CD4-positive, CD25-positive, alpha-beta regulatory T cell (primary cell): Measurements from ENCODE around the gene SERPINA3. TPM values are rescaled to one million over a fixed set of nuclear protein-coding genes. Genes with fewer than 3 reads are reported as not detected.

Experiments used
- ATAC-seq, 2 donors: fragments of 150-1000 bp; cut with Tn5 transposase; one replicate each; pipeline ENCODE4 v1.10.0; 2021; ENCODE audit warnings: low read depth in 2 of 2, moderate number of reproducible peaks in 2 of 2, moderate library complexity in 1 of 2
- DNase-seq, 3 donors: peaks; one replicate each; pipeline versions ENCODE4 v3.0.0 to v3.0.0-alpha.2; 2012 to 2022; ENCODE audit warnings: mixed read lengths in 1 of 3
- H3K27ac ChIP-seq: one replicate; pipeline ENCODE4 v1.7.0; 2013; ENCODE audit warnings: mild to moderate bottlenecking, low read length; ENCODE audit not compliant: insufficient read depth, poor library complexity, severe bottlenecking
- H3K27me3 ChIP-seq: one replicate; pipeline ENCODE4 v1.7.0; 2013; ENCODE audit warnings: low read length; ENCODE audit not compliant: control insufficient read depth, insufficient read depth
- H3K36me3 ChIP-seq: one replicate; pipeline ENCODE4 v1.7.0; 2013; ENCODE audit warnings: mild to moderate bottlenecking, low read length, moderate library complexity; ENCODE audit not compliant: control insufficient read depth, insufficient read depth
- H3K4me1 ChIP-seq: 2 replicates; pipeline ENCODE4 v1.7.0; 2013; ENCODE audit warnings: mild to moderate bottlenecking, low read length; ENCODE audit not compliant: insufficient read depth, control insufficient read depth, poor library complexity, severe bottlenecking
- H3K4me3 ChIP-seq: one replicate; pipeline ENCODE4 v1.7.0; 2013; ENCODE audit warnings: low read depth, mild to moderate bottlenecking, low read length, moderate library complexity
- H3K9me3 ChIP-seq, 2 experiments: 1 replicate in 1 of 2; 2 replicates in 1 of 2; pipeline ENCODE4 v1.7.0; 2013; ENCODE audit warnings: low read length in 2 of 2, mild to moderate bottlenecking in 1 of 2, moderate library complexity in 1 of 2; ENCODE audit not compliant: control insufficient read depth in 2 of 2
- H3K27ac Mint-ChIP-seq, 3 donors: one replicate each; pipeline ENCODE4 v1.8.0; 2020 to 2022; ENCODE audit warnings: mild to moderate bottlenecking in 3 of 3, mixed read lengths in 3 of 3, moderate library complexity in 2 of 3
- H3K27me3 Mint-ChIP-seq: one replicate; pipeline ENCODE4 v1.8.0; 2022; ENCODE audit warnings: mild to moderate bottlenecking, mixed read lengths
- H3K36me3 Mint-ChIP-seq: one replicate; pipeline ENCODE4 v1.8.0; 2020; ENCODE audit warnings: mixed read lengths
- H3K4me1 Mint-ChIP-seq, 4 donors: one replicate each; pipeline ENCODE4 v1.8.0; 2020 to 2022; ENCODE audit warnings: mixed read lengths in 4 of 4, mild to moderate bottlenecking in 1 of 4
- H3K4me3 Mint-ChIP-seq, 4 donors: one replicate each; pipeline ENCODE4 v1.8.0; 2020 to 2022; ENCODE audit warnings: mild to moderate bottlenecking in 4 of 4, mixed read lengths in 4 of 4, moderate library complexity in 3 of 4
- H3K9me3 Mint-ChIP-seq, 7 donors: one replicate each; pipeline ENCODE4 v1.8.0; 2020 to 2022; ENCODE audit warnings: mixed read lengths in 7 of 7, mild to moderate bottlenecking in 3 of 7, moderate library complexity in 2 of 7
- polyA plus RNA-seq, 4 donors: library from polyadenylated mRNA; unstranded; fragments of 300-500 nt; fragmentation: Illumina TruSeq; gene quantifications; one replicate each; pipeline ENCODE4 v1.2.3, GENCODE V29; 2021
- total RNA-seq: library from RNA; stranded (reverse); gene quantifications from one replicate; pipeline ENCODE4 v1.2.3, GENCODE V29; 2022

SERPINA3 gene
- total and polyA plus RNA-seq, 5 donors from 2014 or later = not detected

DNA sequence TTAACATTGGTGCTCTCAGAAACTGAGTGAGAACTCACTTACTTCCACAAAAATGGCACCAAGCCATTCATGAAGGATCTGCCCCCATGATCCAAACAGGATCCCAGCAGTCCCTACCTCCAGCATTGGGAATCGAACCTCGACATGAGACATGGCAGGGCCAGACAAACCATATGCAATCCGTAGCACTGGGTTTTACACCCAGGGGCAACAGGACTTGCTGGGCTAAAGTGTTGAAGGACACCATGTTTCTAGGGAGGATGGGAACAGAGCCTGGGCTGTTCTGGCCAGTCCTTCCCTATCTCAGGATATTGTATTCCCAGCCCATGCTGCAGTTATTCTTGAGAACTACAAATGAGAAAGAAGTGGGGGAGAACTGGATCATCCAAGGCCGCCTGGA is 36.6 kb downstream of the SERPINA3 start:
- H3K36me3 Mint-ChIP-seq = peaks cover 3% of the 10 kb centered on the region
- H3K27ac ChIP-seq = no peak overlapping the region
- H3K4me1 Mint-ChIP-seq = no peaks in the 10 kb centered on the region
- no peak for DNase-seq
- H3K4me1 ChIP-seq = no peaks in the 10 kb centered on the region
- peaks cover 0 to 9% (median 1%) of the 10 kb centered on the region in 7 donors for H3K9me3 Mint-ChIP-seq
- H3K9me3 ChIP-seq = peaks cover 8% of the 10 kb centered on the region in 2 experiments
- no peak for ATAC-seq
- H3K27ac Mint-ChIP-seq = no peak overlapping the region
- no peaks in the 10 kb centered on the region for H3K27me3 Mint-ChIP-seq
- H3K4me3 ChIP-seq = no peak overlapping the region
- H3K36me3 ChIP-seq = no peaks in the 10 kb centered on the region
- H3K27me3 ChIP-seq = no peaks in the 10 kb centered on the region
- H3K4me3 Mint-ChIP-seq = no peak overlapping the region

DNA sequence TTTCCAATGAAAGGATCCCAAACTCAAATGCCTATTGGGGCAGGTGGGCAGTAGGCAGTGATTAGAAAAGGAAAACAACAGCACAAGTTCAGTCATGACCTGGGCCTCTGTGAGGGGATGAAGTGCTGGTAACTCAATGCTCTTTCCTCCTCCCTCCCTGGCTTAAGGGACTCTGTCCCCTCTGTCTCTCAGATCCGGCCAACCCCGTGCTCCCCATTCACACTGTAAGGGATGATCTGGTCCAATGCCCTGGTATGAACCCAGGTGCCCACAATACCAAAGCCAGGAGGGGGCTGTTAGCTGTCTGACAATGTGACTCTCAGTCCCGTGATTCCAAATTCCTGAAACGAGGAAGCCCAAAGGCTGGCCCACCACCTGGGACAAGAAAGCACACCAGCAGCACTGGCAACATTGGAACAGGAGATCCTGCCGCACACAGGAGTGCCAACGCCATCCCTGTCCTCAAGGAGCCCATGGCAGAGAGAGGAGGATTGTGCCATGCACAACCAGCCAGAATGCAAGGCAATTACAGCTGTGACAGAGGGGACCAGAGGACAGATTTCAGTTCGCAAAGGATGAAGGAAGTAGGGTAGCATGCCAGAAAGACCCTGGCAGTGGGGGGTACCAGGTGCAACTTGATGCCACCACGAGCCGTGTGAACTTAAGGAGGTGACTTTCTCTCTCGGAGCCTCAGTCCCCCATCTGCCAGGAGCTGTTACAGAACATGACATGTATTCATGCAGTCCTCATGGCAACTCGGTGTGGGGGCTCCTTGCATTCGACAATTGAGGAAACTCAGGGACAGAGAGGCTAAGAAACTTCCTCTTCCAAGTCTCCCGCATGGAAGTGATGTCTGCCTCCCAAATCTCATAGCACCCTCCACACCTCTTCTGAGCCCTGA is 37.6 kb downstream of the SERPINA3 start:
- ATAC-seq = no peak
- H3K4me1 Mint-ChIP-seq = no peaks in the 10 kb centered on the region
- DNase-seq = no peak

DNA sequence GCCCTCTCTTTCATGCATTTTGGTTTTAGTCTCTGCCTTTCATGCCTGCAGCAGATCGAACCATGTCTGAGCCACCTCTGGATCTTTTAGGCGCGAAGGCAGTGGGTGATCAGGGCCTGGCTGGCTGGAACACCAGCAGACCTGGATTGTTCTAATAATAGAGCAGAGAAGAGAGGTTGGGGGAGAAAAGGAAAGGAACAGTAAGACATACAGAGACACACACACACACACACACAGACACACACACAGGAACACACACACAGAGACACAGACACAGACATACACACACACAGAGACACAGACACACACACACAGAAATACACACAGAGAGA is 38.2 kb downstream of the SERPINA3 start:
- peaks cover 0 to 9% (median 1%) of the 10 kb centered on the region in 7 donors for H3K9me3 Mint-ChIP-seq
- H3K4me1 Mint-ChIP-seq = no peaks in the 10 kb centered on the region
- Histone ChIP-seq H3K27ac (no peak overlapping the region), H3K36me3 (no peaks in the 10 kb centered on the region), H3K4me3 (no peak overlapping the region), H3K27me3 (no peaks in the 10 kb centered on the region), H3K9me3 (peaks cover 8% of the 10 kb centered on the region in 2 experiments), H3K4me1 (no peaks in the 10 kb centered on the region)
- no peak overlapping the region for H3K4me3 Mint-ChIP-seq
- ATAC-seq (no peak), DNase-seq (no peak)
- peaks cover 3% of the 10 kb centered on the region for H3K36me3 Mint-ChIP-seq
- H3K27ac Mint-ChIP-seq = no peak overlapping the region
- H3K27me3 Mint-ChIP-seq = no peaks in the 10 kb centered on the region

More for the DNA sequence above, 37.6 kb downstream of the SERPINA3 start:
- H3K27ac ChIP-seq = no peak overlapping the region
- Mint-ChIP-seq H3K9me3 (peaks cover 0 to 9% (median 1%) of the 10 kb centered on the region in 7 donors), H3K27ac (no peak overlapping the region), H3K4me3 (no peak overlapping the region), H3K27me3 (no peaks in the 10 kb centered on the region), H3K36me3 (peaks cover 3% of the 10 kb centered on the region)
- no peaks in the 10 kb centered on the region for H3K4me1 ChIP-seq
- H3K27me3 ChIP-seq = no peaks in the 10 kb centered on the region
- peaks cover 8% of the 10 kb centered on the region in 2 experiments for H3K9me3 ChIP-seq
- no peak overlapping the region for H3K4me3 ChIP-seq
- no peaks in the 10 kb centered on the region for H3K36me3 ChIP-seq

DNA sequence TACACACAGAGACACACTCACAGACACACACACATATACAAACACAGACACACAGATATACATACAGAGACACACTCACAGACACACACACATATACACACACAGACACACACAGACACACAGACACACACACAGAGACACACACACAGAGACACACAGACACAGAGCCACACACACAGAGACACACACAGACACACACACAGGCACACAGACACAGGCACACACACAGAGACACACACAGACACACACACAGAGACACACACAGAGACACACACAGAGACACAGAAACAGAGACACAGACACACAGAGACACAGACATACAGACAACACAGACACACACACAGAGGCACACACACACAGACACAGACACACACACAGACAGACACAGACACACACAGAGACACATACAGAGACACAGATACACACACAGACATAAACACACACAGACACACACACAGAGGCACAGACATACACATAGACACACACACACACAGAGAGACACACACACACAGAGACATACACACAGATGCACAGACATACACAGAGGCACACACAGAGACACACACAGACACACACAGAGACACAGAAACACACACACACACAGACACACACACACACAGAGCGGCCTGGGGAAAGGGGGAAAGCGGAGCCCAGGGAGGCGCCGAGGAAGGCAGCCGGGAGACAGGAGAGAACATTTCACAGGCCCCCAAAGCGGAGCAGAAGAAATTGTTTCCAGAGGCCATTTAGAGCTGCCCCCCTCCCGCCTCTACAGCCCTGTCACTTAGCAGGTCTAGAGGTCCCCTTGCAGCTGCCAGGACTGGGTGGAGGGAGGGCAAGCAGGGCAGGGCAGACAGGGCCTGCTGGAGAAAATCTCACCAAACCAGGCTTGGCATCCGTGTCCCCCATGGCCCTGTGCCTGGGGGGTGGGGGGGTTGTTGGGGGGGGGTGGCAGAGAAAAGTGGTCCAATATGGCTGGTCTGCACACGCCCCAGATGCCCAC is 38.9 kb downstream of the SERPINA3 start:
- H3K4me3 ChIP-seq = no peak overlapping the region
- Mint-ChIP-seq H3K9me3 (peaks cover 0 to 6% (median under 1%) of the 10 kb centered on the region in 7 donors), H3K36me3 (peaks cover under 1% of the 10 kb centered on the region), H3K27ac (no peak overlapping the region), H3K27me3 (no peaks in the 10 kb centered on the region), H3K4me3 (no peak overlapping the region), H3K4me1 (no peaks in the 10 kb centered on the region)
- peaks cover 8% of the 10 kb centered on the region in 2 experiments for H3K9me3 ChIP-seq
- H3K27ac ChIP-seq = no peak overlapping the region
- no peaks in the 10 kb centered on the region for H3K4me1 ChIP-seq
- ATAC-seq (no peak), DNase-seq (no peak)
- H3K36me3 ChIP-seq = no peaks in the 10 kb centered on the region
- H3K27me3 ChIP-seq = no peaks in the 10 kb centered on the region

DNA sequence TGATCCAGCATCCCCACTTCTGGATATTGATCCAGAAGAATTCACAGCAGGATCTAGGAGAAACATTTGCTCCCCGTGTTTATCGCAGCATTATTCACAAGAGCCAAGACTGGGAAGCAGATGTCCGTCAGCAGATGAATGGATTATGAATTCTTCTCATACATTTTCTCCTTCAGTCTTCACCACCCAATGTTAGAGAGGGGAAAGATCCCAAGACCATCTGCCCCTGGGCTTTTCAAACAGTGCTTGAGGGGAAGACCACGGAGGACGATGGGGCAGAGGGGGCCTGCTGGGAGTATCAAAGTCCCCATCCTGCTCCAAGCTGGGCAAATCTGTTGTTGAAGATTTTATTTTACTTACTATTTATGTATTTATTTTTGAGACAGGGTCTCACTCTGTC is 41.1 kb downstream of the SERPINA3 start:
- H3K4me1 Mint-ChIP-seq = no peaks in the 10 kb centered on the region
- H3K4me3 Mint-ChIP-seq = no peak overlapping the region
- no peak overlapping the region for H3K27ac Mint-ChIP-seq
- ATAC-seq (no peak), DNase-seq (no peak)
- Histone ChIP-seq H3K27ac (no peak overlapping the region), H3K4me1 (no peaks in the 10 kb centered on the region), H3K27me3 (no peaks in the 10 kb centered on the region), H3K36me3 (no peaks in the 10 kb centered on the region), H3K4me3 (no peak overlapping the region), H3K9me3 (peaks cover 8% of the 10 kb centered on the region in 2 experiments)
- no peaks in the 10 kb centered on the region for H3K36me3 Mint-ChIP-seq
- H3K9me3 Mint-ChIP-seq = peaks cover 0 to 3% (median 1%) of the 10 kb centered on the region in 7 donors
- H3K27me3 Mint-ChIP-seq = no peaks in the 10 kb centered on the region

DNA sequence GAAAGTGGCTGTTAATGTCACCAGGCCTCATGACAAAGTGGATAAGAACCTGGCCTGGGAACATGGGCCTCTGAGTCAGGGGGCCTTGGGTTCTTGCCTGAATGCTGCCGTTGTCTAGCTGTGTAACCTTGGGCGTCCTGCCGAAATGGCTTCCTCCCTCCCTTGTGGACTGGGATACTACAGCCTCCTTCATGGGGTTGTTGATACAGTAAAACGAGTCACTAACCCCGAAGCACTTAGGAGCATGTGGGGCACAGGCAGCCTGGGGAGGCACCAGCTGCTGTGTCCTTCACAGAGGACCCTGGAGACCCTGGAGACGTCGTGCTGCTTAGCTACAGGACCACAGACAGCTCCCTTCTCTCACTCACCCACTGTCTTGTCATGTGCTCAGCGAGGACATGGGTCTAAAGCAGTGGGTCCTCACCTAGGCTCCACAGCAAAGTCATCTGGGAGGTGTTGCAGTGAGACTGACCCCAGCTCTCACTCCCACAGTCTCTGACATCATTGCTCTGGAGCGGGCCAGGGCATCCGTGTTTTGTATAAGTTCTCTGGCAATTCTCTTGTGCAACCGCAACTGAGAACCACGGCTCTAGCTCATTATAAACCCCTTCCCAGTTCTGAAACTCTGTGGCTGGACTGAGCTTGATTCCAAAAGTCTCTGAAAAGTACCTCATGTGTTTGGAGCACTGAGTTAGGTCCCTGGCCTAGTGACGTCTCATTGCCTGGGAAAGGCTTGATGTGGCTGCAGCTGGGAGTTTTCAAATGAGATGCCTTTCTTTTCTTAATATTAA is 42.1 kb downstream of the SERPINA3 start:
- Histone ChIP-seq H3K4me1 (no peaks in the 10 kb centered on the region), H3K27ac (no peak overlapping the region), H3K9me3 (peaks cover 0 to 1% of the 10 kb centered on the region in 2 experiments), H3K4me3 (no peak overlapping the region), H3K36me3 (no peaks in the 10 kb centered on the region), H3K27me3 (no peaks in the 10 kb centered on the region)
- ATAC-seq = no peak
- Mint-ChIP-seq H3K27me3 (peaks cover under 1% of the 10 kb centered on the region), H3K9me3 (peaks cover 0 to 1% (median 0%) of the 10 kb centered on the region in 7 donors), H3K36me3 (no peaks in the 10 kb centered on the region), H3K27ac (no peak overlapping the region), H3K4me3 (no peak overlapping the region), H3K4me1 (no peaks in the 10 kb centered on the region)
- no peak for DNase-seq

DNA sequence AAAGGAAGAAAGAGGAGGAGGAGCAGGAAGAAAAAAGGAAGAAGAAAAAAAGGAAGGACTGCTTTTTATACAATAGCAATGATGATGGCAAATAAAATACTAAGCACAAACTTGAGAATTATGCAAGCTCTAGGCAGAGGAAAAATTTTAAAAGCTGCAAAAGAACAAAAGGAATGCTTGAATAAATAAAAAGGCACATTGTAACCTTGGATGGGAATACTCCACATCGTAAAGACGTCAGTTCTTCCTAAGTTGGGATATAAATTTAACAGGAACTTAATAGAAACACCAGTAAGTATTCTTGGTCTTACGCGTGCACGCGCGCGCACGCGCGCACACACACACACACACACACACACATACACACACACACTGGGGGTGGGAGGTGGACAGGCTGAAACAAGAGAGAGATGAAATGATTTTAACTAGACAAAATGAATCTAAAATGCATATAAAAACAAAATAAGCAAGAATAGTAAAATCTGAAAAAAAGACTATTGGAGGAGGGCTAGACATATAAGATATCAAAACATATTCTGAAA is 43.0 kb downstream of the SERPINA3 start:
- Mint-ChIP-seq H3K27me3 (peaks cover 7% of the 10 kb centered on the region), H3K9me3 (peaks cover 0 to 1% (median 0%) of the 10 kb centered on the region in 7 donors), H3K4me3 (no peak overlapping the region), H3K36me3 (no peaks in the 10 kb centered on the region), H3K4me1 (no peaks in the 10 kb centered on the region), H3K27ac (peak overlapping the region in 1 of 3 donors; percentile 41)
- ATAC-seq = no peak
- Histone ChIP-seq H3K9me3 (no peaks in the 10 kb centered on the region), H3K27ac (no peak overlapping the region), H3K27me3 (no peaks in the 10 kb centered on the region), H3K36me3 (no peaks in the 10 kb centered on the region), H3K4me3 (no peak overlapping the region), H3K4me1 (no peaks in the 10 kb centered on the region)
- no peak for DNase-seq
